BLaER1 (cell line): Measurements from ENCODE around the gene SVOP.
"Not testable (repeated sequence)": the region's sequence is repeated elsewhere in the genome, so short reads cannot be mapped to it uniquely, and the experiment has no call there.

Experiments
- H3K27ac ChIP-seq: shearing (Covaris generic); formaldehyde crosslinking; 2 replicates; pipeline ENCODE4 v1.8.1; 2022
- H3K27me3 ChIP-seq: shearing (Covaris generic); formaldehyde crosslinking; 2 replicates; pipeline ENCODE4 v1.8.1; 2022
- H3K36me3 ChIP-seq: shearing (Covaris generic); formaldehyde crosslinking; 2 replicates; pipeline ENCODE4 v1.8.1; 2022
- H3K4me1 ChIP-seq: shearing (Covaris generic); formaldehyde crosslinking; 2 replicates; pipeline ENCODE4 v1.8.1; 2022
- H3K4me2 ChIP-seq: shearing (Covaris generic); formaldehyde crosslinking; 2 replicates; pipeline ENCODE4 v1.8.1; 2022
- H3K4me3 ChIP-seq: shearing (Covaris generic); formaldehyde crosslinking; 2 replicates; pipeline ENCODE4 v1.8.1; 2022
- H3K9ac ChIP-seq: shearing (Covaris generic); formaldehyde crosslinking; 2 replicates; pipeline ENCODE4 v1.8.1; 2022
- H3K9me3 ChIP-seq: shearing (Covaris generic); formaldehyde crosslinking; 2 replicates; pipeline ENCODE4 v1.8.1; 2022
- H4K20me1 ChIP-seq: shearing (Covaris generic); formaldehyde crosslinking; 2 replicates; pipeline ENCODE4 v1.8.1; 2022
- Cebpa-rat ChIP-seq: shearing (Covaris generic); IDR thresholded peaks from 2 replicates; pipeline ENCODE4 v1.8.1; 2022

Gene SVOP

DNA sequence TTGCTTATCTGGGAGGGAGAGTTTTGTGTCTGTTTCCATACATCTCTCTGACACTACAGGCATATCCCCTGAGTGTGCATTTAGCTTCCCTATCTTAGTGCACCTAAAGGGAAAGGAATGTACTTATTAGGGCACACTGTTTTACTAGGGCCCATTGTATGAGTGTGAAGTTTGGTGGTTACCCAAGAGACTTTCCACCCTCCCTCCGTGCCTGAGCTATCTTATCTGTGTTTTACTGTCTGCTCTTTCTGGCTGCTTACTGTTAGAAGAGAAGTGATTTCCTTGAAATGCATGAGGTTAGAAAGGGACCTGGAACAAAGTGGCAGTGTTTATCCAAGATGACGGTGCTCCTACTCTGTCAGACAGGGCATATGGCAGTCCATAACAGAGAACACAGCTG lies 8.5 kb upstream of the SVOP start:
- Histone ChIP-seq H3K9me3 (no peaks in the 10 kb centered on the region), H3K27ac (no peak overlapping the region), H3K4me1 (no peaks in the 10 kb centered on the region), H3K9ac (no peak overlapping the region), H3K4me3 (no peak overlapping the region), H3K27me3 (no peaks in the 10 kb centered on the region; the same call in 1 of the 2 replicates), H3K36me3 (no peaks in the 10 kb centered on the region), H3K4me2 (no peak overlapping the region), H4K20me1 (no peaks in the 10 kb centered on the region)
- no peak for TF ChIP-seq Cebpa-rat

DNA sequence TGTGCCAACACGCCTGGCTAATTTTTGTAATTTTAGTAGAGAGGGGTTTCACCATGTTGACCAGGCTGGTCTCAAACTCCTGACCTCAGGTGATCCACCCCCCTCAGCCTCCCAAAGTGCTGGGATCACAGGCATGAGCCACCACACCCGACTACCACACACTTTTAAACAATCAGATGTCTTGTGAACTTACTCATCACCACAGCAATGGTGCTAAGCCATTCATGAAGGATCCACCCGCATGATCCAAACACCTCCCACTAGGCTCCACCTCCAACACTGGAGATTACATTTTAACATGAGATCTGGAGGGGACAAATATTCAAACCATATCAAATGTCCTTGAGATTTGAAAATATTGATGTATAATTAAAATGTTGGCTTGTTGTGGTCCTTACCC lies 7.8 kb upstream of the SVOP start:
- not testable (repeated sequence) for H3K4me1 ChIP-seq, H3K36me3 ChIP-seq, H3K27me3 ChIP-seq, H3K9ac ChIP-seq, H3K27ac ChIP-seq, H4K20me1 ChIP-seq, H3K9me3 ChIP-seq, H3K4me3 ChIP-seq, H3K4me2 ChIP-seq

DNA sequence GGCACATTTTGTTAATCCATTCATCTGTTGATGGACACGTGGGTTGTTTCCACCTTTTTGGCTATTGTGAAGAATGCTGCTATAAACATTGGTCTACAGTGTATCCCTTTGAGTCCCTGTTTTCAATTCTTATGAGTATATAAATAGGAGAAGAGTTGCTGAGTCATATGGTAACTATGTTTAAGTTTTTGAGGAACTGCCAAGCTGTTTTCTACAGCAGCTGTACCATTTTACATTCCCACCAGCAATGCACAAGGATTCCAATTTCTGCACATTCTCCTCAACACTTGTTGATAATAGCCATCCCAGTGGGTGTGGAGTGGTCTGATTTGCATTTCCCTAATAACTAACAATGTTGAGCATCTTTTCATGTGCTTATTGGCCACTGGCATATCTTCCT lies 6.9 kb upstream of the SVOP start:
- H3K9me3 ChIP-seq, result no peaks in the 10 kb centered on the region
- H3K4me2 ChIP-seq, result no peak overlapping the region
- H4K20me1 ChIP-seq, result no peaks in the 10 kb centered on the region
- H3K9ac ChIP-seq, result no peak overlapping the region
- no peak overlapping the region for H3K4me3 ChIP-seq
- TF ChIP-seq Cebpa-rat, result no peak
- no peak overlapping the region for H3K27ac ChIP-seq
- no peaks in the 10 kb centered on the region; the same call in 1 of the 2 replicates for H3K27me3 ChIP-seq
- no peaks in the 10 kb centered on the region for H3K36me3 ChIP-seq
- no peaks in the 10 kb centered on the region for H3K4me1 ChIP-seq

GRCh38 chr12:109020146-109020795 lies 597 bp downstream of the SVOP start:
- no peaks in the 10 kb centered on the region for H3K36me3 ChIP-seq
- no peaks in the 10 kb centered on the region for H4K20me1 ChIP-seq
- no peak overlapping the region for H3K27ac ChIP-seq
- H3K9ac ChIP-seq, result no peak overlapping the region
- no peak for TF ChIP-seq Cebpa-rat
- H3K4me2 ChIP-seq, result peak overlapping the region; percentile 45; the same call in 1 of the 2 replicates
- no peaks in the 10 kb centered on the region for H3K27me3 ChIP-seq
- no peak overlapping the region for H3K4me3 ChIP-seq
- H3K9me3 ChIP-seq, result no peaks in the 10 kb centered on the region
- H3K4me1 ChIP-seq, result peaks cover 9% of the 10 kb centered on the region; the same call in 1 of the 2 replicates

DNA sequence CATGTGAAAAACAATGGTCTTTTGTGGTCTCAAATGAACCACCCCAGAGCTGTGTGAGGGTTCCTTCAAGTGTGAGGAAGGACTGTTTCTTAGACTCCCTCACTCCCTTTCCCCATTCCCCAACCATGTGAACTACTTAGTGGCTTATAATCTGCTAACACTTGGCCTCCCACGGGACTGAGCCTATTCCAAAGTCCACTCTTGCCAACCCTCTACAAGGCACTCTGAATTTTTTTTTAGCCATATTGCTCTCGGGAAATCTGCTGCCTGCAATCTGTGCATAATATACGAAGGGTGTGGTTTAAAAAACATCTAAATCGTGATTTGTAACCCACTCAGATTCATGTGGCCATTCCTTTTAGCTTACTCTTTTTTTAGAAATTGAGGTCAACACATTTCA lies 2.6 kb downstream of the SVOP start:
- no peaks in the 10 kb centered on the region for H3K27me3 ChIP-seq
- no peak for TF ChIP-seq Cebpa-rat
- no peak overlapping the region for H3K4me3 ChIP-seq

GRCh38 chr12:109016978-109017377 lies 3.9 kb downstream of the SVOP start:
- no peak overlapping the region for H3K9ac ChIP-seq
- TF ChIP-seq Cebpa-rat, result no peak
- H3K27ac ChIP-seq, result no peak overlapping the region
- H3K27me3 ChIP-seq, result no peaks in the 10 kb centered on the region
- no peaks in the 10 kb centered on the region for H3K36me3 ChIP-seq
- H3K9me3 ChIP-seq, result no peaks in the 10 kb centered on the region
- H3K4me2 ChIP-seq, result no peak overlapping the region
- H3K4me3 ChIP-seq, result no peak overlapping the region
- peaks cover 9% of the 10 kb centered on the region; the same call in 1 of the 2 replicates for H3K4me1 ChIP-seq
- no peaks in the 10 kb centered on the region for H4K20me1 ChIP-seq

More for the DNA sequence above, 2.6 kb downstream of the SVOP start:
- no peaks in the 10 kb centered on the region for H3K9me3 ChIP-seq
- no peak overlapping the region for H3K4me2 ChIP-seq
- no peak overlapping the region for H3K9ac ChIP-seq
- H3K36me3 ChIP-seq, result no peaks in the 10 kb centered on the region
- H4K20me1 ChIP-seq, result no peaks in the 10 kb centered on the region
- H3K4me1 ChIP-seq, result peaks cover 9% of the 10 kb centered on the region; the same call in 1 of the 2 replicates
- H3K27ac ChIP-seq, result no peak overlapping the region

- Histone ChIP-seq H3K4me1 (peaks cover 6% of the 10 kb centered on the region; the same call in 1 of the 2 replicates), H3K27ac (no peak overlapping the region), H4K20me1 (no peaks in the 10 kb centered on the region), H3K4me2 (no peak overlapping the region), H3K27me3 (no peaks in the 10 kb centered on the region), H3K36me3 (no peaks in the 10 kb centered on the region), H3K9ac (no peak overlapping the region), H3K9me3 (no peaks in the 10 kb centered on the region), H3K4me3 (no peak overlapping the region)
- TF ChIP-seq Cebpa-rat, result no peak
Measured at GRCh38 chr12:109016016-109016415, 4.9 kb downstream of the SVOP start.

DNA sequence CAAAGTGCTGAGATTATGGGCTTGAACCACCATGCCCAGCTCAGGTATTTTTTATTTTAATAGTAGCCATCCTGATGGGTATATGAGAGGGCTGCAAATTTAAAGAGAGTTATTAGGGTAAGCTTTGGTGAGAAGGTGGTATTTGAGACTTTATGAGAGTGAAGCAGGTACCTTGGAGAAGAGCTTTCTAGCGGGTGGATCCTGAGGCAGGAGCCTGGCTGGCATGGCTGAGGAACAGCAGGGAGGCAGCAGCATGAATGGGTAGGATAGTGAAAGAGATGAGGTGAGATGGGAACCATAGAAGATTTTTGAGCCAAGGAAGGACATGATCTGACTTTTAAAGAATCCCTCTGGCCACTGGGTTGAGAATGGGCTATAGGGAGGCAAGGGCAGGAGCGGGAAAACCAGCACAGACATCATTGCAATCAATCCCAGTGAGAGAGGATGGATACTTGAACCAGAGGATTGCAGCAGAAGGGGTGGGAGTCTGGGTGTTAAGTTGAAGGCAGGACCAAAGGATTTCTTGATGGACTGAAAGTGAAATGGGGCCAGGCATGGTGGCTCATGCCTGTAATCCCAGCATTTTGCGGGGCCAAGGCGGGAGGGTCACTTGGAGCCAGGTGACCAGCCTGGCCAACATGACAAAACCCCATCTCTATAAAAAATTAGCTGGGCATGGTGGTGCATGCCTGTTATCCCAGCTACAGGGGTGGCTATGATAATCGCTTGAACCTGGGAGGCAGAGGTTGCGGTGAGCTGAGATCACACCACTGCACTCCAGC lies 5.7 kb downstream of the SVOP start:
- no peaks in the 10 kb centered on the region for H3K27me3 ChIP-seq
- no peaks in the 10 kb centered on the region for H4K20me1 ChIP-seq
- no peak overlapping the region for H3K4me3 ChIP-seq
- no peak for TF ChIP-seq Cebpa-rat
- no peak overlapping the region for H3K27ac ChIP-seq
- no peaks in the 10 kb centered on the region for H3K36me3 ChIP-seq
- no peaks in the 10 kb centered on the region for H3K9me3 ChIP-seq
- H3K4me2 ChIP-seq, result no peak overlapping the region
- H3K9ac ChIP-seq, result no peak overlapping the region
- H3K4me1 ChIP-seq, result no peaks in the 10 kb centered on the region

DNA sequence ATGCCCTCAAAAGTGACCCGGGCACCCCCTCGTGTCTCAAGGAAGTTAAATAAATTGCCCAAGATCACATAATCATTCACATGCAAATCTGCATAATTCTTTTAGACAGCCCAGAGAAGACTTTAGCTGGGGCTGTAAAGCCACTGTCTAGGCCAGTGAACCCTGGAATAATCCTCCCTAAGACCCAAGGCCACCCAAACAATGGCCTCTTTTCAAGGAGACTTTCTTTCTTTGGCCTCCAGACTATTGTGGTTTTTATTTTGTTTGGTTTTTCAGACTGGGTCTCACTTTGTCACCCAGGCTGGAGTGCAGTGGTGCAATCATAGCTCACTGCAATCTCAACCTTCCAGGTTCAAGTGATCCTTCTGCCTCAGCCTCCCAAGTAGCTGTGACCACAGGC lies 10.6 kb downstream of the SVOP start:
- Histone ChIP-seq H3K4me1 (no peaks in the 10 kb centered on the region), H3K9me3 (no peaks in the 10 kb centered on the region), H4K20me1 (no peaks in the 10 kb centered on the region), H3K27ac (no peak overlapping the region), H3K27me3 (no peaks in the 10 kb centered on the region), H3K4me2 (no peak overlapping the region), H3K36me3 (no peaks in the 10 kb centered on the region), H3K4me3 (no peak overlapping the region), H3K9ac (no peak overlapping the region)
- no peak for TF ChIP-seq Cebpa-rat

DNA sequence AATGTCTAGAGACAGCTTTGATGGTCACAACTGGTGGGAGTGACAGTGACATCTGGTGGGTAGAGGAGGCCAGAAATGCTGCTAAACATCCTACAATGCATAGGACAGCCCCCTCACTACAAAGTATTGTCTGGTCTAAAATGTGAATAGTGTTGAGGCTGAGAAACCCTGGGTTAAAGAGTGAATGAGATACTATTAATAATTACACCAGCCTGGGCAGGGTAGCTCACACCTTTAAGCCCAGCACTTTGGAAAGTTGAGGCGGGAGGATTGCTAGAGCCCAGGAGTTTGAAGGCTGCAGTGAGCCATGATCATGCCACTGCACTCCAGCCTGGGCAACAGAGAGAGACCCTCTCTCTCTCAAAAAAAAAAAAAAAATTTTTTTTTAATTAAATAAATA lies 11.1 kb downstream of the SVOP start:
- H3K9me3 ChIP-seq, result no peaks in the 10 kb centered on the region
- no peak overlapping the region for H3K4me2 ChIP-seq
- no peak for TF ChIP-seq Cebpa-rat
- no peaks in the 10 kb centered on the region for H3K4me1 ChIP-seq
- no peaks in the 10 kb centered on the region for H4K20me1 ChIP-seq
- no peak overlapping the region for H3K4me3 ChIP-seq
- H3K9ac ChIP-seq, result no peak overlapping the region
- H3K27ac ChIP-seq, result no peak overlapping the region
- no peaks in the 10 kb centered on the region for H3K27me3 ChIP-seq
- H3K36me3 ChIP-seq, result no peaks in the 10 kb centered on the region
